Measurements from ENCODE around the gene HLA-DQB1.

DNA sequence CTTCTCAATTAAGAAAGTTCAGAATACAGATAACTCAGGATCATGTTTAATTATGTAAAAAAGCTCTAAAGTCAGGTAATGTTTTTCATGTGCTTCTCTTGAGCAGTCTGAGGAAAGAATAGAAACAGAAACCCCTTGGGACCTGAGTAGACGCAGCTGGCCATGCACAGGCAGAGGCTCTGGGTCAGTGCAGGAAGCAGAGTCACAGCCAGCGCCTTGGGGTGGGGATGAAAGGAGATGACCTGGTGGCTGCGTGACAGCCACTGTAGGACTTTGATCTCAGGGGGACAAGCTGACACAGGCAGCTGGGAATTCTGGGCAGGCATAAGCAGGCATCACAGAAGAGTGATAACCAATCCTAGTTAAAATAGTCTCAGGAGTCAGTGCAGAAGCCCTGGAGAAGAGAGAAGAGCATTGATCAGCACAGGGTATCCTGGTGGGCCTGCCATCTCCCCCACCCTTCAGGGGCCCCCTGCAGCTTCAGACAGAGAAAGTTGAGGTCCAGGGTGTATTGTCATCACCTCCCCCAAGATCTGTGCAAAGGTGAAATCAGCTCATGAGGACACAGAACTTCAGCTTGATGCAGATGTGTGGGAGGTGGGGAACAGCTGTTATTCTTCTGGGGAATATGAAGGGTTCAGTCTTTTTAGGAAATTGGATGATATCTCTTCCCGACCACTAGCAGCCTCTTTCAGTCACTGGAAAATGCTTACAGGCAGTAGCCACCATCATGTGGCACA lies 6.4 kb downstream of the HLA-DQB1 start:
- TF ChIP-seq, protein P1, sequence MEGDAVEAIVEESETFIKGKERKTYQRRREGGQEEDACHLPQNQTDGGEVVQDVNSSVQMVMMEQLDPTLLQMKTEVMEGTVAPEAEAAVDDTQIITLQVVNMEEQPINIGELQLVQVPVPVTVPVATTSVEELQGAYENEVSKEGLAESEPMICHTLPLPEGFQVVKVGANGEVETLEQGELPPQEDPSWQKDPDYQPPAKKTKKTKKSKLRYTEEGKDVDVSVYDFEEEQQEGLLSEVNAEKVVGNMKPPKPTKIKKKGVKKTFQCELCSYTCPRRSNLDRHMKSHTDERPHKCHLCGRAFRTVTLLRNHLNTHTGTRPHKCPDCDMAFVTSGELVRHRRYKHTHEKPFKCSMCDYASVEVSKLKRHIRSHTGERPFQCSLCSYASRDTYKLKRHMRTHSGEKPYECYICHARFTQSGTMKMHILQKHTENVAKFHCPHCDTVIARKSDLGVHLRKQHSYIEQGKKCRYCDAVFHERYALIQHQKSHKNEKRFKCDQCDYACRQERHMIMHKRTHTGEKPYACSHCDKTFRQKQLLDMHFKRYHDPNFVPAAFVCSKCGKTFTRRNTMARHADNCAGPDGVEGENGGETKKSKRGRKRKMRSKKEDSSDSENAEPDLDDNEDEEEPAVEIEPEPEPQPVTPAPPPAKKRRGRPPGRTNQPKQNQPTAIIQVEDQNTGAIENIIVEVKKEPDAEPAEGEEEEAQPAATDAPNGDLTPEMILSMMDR (IDR thresholded peaks at IDR 0.05), result no peak
- no peak for TF ChIP-seq POLR2A (IDR thresholded peaks at IDR 0.05)
- TF ChIP-seq EP300 (IDR thresholded peaks at IDR 0.05), result no peak
